Neural progenitor cell (in vitro differentiated cells): Measurements from ENCODE around the gene UBR4.

Experiments
- CTCF ChIP-seq: fragments of 200-600 bp; sonication (generic); IDR thresholded peaks from 2 replicates; pipeline ENCODE4 v1.5.1; 2017; ENCODE audit warnings: antibody characterized with exemption, mild to moderate bottlenecking
- EZH2 ChIP-seq: fragments of 200-600 bp; sonication (generic); IDR thresholded peaks from 2 replicates; pipeline ENCODE4 v1.6.1; 2017; ENCODE audit warnings: antibody characterized with exemption, mild to moderate bottlenecking, moderate library complexity
- EZH2phosphoT487 ChIP-seq: fragments of 200-600 bp; sonication (generic); IDR thresholded peaks from 2 replicates; pipeline ENCODE4 v1.6.1; 2017; ENCODE audit warnings: antibody characterized with exemption

- TF ChIP-seq CTCF (no peak), EZH2 (no peak), EZH2phosphoT487 (no peak)
Measured at GRCh38 chr1:19070891-19071621, 139.0 kb downstream of the UBR4 start.
